Measurements from ENCODE around the gene TMEFF1. TPM values are rescaled to one million over a fixed set of nuclear protein-coding genes. Genes with fewer than 3 reads are reported as not detected.

Gene TMEFF1
- total and polyA plus RNA-seq, 2 of the 8 experiments (the other 6 are each of a cell fraction or from before 2014, with no cell fraction given), result 13.5 to 68.2 TPM

DNA sequence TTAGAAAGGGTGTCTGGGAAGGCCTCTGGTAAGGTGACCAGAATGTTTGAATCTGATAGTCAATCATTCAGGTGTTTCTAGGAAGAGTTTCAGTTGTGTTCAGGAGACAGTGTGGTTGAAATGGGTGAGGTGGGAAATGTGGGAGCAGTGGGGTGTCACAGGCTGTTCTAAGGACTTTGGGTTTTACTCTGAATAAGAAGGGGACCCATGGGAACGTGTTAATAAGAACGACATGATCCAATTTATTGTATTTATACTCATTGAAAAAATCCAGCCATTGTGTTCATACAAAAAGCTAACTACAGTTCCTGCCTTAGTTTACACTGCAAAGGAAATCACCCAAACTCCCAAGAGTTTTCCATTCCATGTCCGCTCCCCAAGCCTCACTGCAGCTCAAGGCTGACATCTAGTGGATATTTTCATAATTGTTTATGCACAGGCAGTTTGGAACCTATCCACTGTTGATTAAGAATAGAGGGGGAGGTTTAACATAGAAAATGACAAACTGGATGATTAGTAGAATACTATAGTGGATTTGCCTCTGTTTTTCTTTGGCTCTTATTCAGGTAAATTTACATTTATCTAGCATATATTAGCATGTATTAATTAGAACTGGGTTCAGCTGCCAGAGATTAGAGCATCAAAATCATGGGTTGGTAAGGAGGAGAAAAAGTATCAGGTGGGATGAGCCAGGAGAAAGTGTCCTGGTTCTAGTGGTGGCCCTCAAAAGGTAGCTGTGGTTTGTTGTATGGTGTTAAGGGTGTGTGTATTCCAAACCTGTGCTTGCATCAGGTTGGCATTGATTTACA lies 122.6 kb downstream of the TMEFF1 start:
- peak; percentile 90 for FAIRE-seq
- Histone ChIP-seq H2BK5ac (ENCODE audit: low read depth, low read length) (no peak overlapping the region), H3K4me1 (replicated peaks in 1 of 4; ENCODE audit: control insufficient read depth in 3 of 4, insufficient read depth in 4 of 4, low read length in 3 of 4) (peaks cover 3 to 14% (median 11%) of the 10 kb centered on the region in 4 experiments; a peak in 5 of 7 replicates), H2BK20ac (ENCODE audit: low read length) (no peak overlapping the region), H3K4ac (replicated peaks; ENCODE audit: insufficient read length, low read depth, low read length) (no peak overlapping the region), H4K91ac (replicated peaks; ENCODE audit: insufficient read length, low read length) (no peak overlapping the region), H4K20me1 (replicated peaks in 1 of 2; ENCODE audit: control insufficient read depth in 1 of 2, insufficient read depth in 2 of 2, low read length in 2 of 2) (no peaks in the 10 kb centered on the region), H3K14ac (ENCODE audit: insufficient read length) (no peak overlapping the region), H2AK5ac (ENCODE audit: low read depth, low read length) (no peak overlapping the region), H3K18ac (ENCODE audit: extremely low read depth, low read length) (no peak overlapping the region), H3K23ac (ENCODE audit: insufficient read length) (no peak overlapping the region), H3K79me2 (ENCODE audit: control insufficient read depth in 1 of 2, insufficient read depth in 2 of 2, low read length in 2 of 2) (no peaks in the 10 kb centered on the region), H2AFZ (ENCODE audit: low read length) (no peak overlapping the region), H3K4me2 (ENCODE audit: insufficient read depth in 1 of 2, low read depth in 2 of 2, low read length in 2 of 2) (no peak overlapping the region), H3K27me3 (replicated peaks in 1 of 4; ENCODE audit: control insufficient read depth in 3 of 4, extremely low read depth in 1 of 4, insufficient read depth in 3 of 4, low read length in 3 of 4) (no peaks in the 10 kb centered on the region), H3K9ac (replicated peaks in 1 of 4; ENCODE audit: extremely low read depth in 1 of 4, low read depth in 3 of 4, low read length in 3 of 4) (no peak overlapping the region), H3K56ac (replicated peaks; ENCODE audit: insufficient read length, low read depth, low read length) (no peak overlapping the region), H2BK12ac (ENCODE audit: low read depth, low read length) (peak overlapping the region; percentile 42; the same call in 1 of the 2 replicates), H3K36me3 (ENCODE audit: control insufficient read depth in 2 of 4, insufficient read depth in 4 of 4, low read length in 3 of 4) (no peaks in the 10 kb centered on the region), H3K23me2 (ENCODE audit: low read depth, low read length) (peaks cover 5% of the 10 kb centered on the region), H3K4me3 (ENCODE audit: extremely low read depth in 1 of 4, insufficient read depth in 2 of 4, low read depth in 3 of 4, low read length in 4 of 4) (no peak overlapping the region), H3K79me1 (ENCODE audit: low read depth, low read length) (no peaks in the 10 kb centered on the region), H2BK120ac (replicated peaks; ENCODE audit: low read depth, low read length) (no peak overlapping the region), H3K27ac (ENCODE audit: low read depth, low read length) (no peak overlapping the region), H2BK15ac (ENCODE audit: low read length) (no peak overlapping the region), H4K5ac (ENCODE audit: insufficient read length, low read depth, low read length) (no peak overlapping the region), H3K9me3 (ENCODE audit: insufficient read depth in 2 of 2, low read depth in 1 of 2, low read length in 1 of 2) (no peaks in the 10 kb centered on the region), H4K8ac (ENCODE audit: extremely low read depth, insufficient read depth, low read length) (no peak overlapping the region)
- TF ChIP-seq RAD21 (IDR thresholded peaks at IDR 0.05 in 1 of 2, conservative IDR thresholded peaks at IDR 0.05 in 1 of 2; ENCODE audit: low read depth in 2 of 2, low read length in 2 of 2), result peak; percentile 95 to 96
- 0 out of 2 replicates have a peak, but pooled peaks have one; percentile 29 for TF ChIP-seq YY1 (IDR thresholded peaks at IDR 0.05; ENCODE audit: low read depth, low read length)
- TF ChIP-seq, protein P1, sequence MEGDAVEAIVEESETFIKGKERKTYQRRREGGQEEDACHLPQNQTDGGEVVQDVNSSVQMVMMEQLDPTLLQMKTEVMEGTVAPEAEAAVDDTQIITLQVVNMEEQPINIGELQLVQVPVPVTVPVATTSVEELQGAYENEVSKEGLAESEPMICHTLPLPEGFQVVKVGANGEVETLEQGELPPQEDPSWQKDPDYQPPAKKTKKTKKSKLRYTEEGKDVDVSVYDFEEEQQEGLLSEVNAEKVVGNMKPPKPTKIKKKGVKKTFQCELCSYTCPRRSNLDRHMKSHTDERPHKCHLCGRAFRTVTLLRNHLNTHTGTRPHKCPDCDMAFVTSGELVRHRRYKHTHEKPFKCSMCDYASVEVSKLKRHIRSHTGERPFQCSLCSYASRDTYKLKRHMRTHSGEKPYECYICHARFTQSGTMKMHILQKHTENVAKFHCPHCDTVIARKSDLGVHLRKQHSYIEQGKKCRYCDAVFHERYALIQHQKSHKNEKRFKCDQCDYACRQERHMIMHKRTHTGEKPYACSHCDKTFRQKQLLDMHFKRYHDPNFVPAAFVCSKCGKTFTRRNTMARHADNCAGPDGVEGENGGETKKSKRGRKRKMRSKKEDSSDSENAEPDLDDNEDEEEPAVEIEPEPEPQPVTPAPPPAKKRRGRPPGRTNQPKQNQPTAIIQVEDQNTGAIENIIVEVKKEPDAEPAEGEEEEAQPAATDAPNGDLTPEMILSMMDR (IDR thresholded peaks at IDR 0.05; ENCODE audit: control extremely low read depth in 1 of 3, insufficient read depth in 1 of 3, low read depth in 1 of 3, low read length in 3 of 3), result peak in 2 of 3 experiments; percentile 73 to 75; a peak in 3 of 4 replicates
- TF ChIP-seq, protein P2, sequence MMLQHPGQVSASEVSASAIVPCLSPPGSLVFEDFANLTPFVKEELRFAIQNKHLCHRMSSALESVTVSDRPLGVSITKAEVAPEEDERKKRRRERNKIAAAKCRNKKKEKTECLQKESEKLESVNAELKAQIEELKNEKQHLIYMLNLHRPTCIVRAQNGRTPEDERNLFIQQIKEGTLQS (IDR thresholded peaks at IDR 0.05; ENCODE audit: insufficient read depth, low read depth, low read length), result no peak
- WGBS, 2 experiments (ENCODE audit: extremely low coverage in 1 of 2, insufficient coverage in 1 of 2, insufficient read length in 1 of 2, insufficient replicate concordance in 2 of 2, low coverage in 1 of 2, low lambda C conversion rate in 2 of 2, missing lambda C conversion rate in 1 of 2), result 4% methylated on average over 3 of the region's 3 CpGs; no CpG with 5 or more reads in 1 of the 2 experiments
- CTCF ChIA-PET (ENCODE audit: partially characterized antibody), result interaction anchor here (0.6 to 2.9 kb wide), 17 partner anchors 10 to 711 kb away, joined by 3 to 14 read pairs (median 3); no protein-coding TSS in a partner anchor
- no peak for DNase-seq (ENCODE audit: low read depth in 1 of 2, low spot score in 2 of 2)
- POLR2A ChIA-PET (ENCODE audit: partially characterized antibody), result no interaction called here
